Measurements from ENCODE around the gene FRY.
"Not testable (repeated sequence)": the region's sequence is repeated elsewhere in the genome, so short reads cannot be mapped to it uniquely, and the experiment has no call there.

Gene FRY

DNA sequence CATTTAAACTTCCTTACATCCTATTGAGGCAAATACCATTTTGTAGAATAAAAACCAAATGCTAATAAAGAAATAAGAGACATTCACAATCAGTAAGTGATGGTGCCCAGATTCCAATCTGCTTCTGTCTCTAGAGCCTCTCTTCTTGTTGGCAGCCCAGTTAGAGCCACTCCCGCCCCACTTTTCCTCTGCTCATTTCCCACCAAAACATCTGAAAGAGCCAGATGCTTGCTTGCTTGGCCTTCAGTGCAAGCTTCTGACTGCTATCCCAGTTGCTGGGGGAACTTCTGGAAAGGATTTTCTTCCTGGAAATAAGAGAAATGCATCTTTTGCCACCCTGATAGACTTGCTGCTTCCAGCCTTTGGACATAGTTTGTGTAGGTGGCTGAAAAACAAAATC is 12.9 kb downstream of the FRY start:
- DNase-seq, result no peak

DNA sequence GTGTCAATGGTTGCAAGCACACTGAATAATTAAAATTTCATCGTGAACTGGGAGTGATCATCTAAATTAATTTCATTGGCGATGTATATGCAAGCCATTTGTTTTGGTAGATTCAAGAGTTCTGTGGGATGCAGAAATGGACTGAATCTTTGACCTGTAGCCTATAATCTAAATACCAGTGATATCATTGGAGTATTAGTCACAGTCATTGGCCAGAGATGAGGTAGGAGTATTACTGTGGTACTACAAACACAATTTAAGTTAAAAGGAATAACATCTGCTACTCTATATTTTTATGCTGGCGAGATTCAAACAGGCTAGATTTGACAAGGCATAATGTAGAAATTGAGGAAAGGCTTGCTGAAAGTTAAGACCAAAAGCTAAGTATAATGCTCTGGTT is 14.0 kb downstream of the FRY start:
- no peak for DNase-seq

DNA sequence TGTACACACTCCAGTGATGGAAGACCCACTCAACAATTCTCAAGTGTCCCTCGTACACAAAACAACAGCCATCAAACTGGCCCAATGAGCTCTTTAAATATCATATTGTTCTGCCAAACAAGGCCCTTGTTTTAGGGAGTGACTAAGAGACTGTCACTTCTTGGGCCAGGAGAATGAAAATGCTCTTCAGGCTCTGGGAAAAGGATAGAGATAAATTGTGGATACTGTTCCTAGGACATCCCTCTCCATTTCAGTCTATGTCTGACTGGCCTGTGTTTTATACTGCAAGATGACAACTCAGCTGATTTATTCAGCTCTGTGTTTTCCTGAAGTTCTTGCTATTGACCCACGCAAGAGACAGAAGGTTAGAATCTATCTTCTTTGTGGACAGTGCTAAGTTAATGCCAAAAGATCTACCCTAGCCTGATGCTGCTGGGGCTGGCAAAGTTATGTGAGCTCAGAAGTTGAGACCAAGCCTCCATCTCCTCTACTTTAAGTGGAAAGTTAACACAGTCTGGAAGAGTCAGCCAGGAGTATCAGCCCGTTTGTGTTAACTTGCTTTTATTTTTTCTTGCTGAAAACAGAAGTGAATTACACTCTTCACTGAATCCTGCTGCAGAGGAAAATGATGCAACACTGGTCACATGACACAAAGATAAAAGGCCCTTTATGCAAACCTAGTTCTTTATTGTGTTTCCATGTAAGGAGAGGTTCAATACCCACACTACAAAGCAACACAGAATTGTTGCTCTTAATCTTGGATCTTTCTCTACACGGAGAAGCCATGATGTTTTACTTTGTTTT is 14.6 kb downstream of the FRY start:
- DNase-seq, result no peak

DNA sequence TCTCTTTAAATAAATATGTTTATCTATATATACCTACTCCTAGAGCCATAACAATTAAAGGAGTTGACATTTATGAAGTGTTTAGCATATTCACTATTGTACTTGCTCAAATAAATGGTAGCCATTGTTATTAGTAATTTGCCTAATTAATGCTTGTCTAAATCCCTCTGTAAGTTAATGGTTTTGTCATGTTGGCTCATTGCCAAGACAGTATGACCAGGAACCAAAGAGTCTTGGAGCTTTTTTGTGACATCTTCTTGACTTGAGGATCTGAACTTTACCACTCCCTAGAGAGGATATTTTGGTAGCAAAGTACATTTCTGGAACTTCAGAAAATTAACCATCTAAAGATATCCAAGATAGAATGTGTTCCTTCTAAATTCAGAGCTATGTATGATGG is 15.5 kb downstream of the FRY start:
- DNase-seq, result no peak

DNA sequence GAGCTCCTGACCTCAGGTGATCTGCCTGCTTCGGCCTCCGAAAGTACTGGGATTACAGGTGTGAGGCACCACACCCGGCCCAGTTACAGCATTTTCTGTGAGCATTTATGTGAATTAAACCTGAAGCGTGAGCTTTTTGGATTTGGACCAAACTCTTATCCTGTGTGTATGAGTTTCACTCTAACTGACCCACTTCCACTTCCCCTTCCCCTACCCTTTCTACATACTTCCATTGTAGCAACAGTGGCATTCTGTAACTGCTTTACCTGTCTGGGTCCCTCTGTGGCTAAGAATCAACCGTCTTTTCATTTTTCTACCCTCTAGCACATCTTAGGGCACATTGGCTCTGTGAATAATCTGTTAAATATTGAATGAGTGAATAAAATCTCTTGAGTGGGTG is 16.2 kb downstream of the FRY start:
- DNase-seq, result no peak

DNA sequence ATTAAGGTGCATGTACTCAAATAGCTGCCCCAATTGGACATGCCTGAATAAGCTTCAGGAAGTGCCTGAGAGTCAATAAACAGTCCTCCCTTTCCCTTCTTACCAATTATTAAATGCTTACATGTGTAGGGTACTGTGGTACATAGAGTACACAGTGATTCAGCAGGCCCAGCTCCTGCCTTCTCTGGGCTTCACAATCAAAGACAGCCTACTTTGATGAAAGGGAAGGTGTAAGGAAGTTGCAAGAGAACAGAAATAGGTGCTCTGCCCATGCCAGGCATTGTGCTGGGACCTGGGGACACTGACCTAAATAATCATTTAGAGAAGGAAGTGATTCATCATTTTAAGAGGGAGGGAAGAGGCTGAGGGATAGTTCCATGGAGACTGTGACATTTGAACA is 17.2 kb downstream of the FRY start:
- DNase-seq, result no peak

DNA sequence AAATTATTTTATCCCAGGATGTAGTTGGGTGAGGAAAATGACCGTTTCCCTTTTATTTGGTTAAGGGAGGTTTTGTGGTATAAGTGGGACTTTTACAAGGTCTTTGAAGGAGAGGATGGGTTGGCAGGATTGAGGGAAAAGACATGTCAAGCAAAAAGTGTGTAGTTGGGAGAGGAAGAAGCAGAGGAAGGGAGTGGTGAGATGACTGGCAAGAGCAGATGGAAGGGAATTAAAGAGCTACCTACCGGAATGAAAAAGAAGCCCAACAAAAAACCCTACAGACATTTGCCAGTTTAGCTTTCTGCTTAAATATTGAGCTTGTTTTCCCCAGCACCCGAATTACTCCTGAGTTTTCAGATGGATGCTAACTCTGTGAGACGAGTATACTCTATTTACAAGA is 19.6 kb downstream of the FRY start:
- no peak for DNase-seq

DNA sequence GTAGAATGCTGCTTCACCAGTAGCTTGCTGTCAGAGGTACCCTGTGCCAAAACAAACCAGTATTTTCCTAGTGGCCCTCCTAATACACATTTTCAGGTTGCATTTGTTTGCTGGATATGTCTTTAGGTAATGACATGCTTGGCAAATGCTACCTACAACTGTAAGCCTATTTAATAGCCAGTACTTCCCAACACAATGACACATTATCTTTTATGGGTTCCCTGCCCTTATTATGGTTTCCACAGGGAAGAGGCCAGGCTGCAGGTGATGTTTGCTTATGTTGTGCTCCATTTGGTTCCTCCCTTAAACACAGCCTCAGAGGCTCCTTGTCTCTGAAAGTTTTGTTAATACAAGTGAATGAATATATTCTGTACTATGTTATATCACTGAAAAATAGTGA is 24.7 kb downstream of the FRY start:
- no peak for DNase-seq

DNA sequence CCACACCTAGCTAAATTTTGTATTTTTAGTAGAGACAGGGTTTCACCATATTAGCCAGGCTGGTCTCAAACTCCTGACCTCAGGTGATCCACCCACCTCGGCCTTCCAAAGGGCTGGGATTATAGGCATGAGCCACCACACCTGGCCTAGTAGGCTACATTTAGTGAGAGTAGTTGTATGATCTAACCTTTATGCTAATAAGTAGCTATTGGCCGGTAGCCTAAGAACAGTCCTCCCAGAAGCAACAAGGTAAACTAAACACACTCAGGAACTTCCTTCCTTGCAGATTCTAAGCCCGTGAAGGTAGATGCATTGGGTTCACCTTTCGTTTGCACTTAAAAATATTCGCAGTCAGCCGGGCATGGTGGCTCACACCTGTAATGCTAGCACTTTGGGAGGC is 25.8 kb downstream of the FRY start:
- DNase-seq, result not testable (repeated sequence)

DNA sequence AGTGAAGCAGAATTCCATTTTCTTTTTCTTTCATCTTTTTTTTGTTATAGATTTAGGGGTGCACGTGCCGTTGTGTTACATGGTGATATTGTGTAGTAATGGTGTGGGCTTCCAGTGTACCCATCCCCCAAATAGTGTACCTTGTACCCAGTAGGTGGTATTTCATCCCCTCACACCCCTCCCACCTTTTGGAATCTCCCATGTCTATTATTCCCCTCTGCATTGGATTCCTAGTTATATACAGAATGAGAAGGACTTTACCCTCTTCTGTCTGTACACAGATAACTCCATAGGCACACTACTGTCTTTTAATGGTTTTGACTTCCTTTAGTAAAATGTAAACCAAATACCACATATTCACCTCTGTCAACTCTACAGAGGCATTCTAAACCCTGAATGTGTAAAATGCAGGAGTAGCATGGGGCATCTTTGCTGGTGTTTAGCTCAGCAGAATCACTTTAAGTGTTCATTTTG is 28.0 kb downstream of the FRY start:
- DNase-seq, result no peak

DNA sequence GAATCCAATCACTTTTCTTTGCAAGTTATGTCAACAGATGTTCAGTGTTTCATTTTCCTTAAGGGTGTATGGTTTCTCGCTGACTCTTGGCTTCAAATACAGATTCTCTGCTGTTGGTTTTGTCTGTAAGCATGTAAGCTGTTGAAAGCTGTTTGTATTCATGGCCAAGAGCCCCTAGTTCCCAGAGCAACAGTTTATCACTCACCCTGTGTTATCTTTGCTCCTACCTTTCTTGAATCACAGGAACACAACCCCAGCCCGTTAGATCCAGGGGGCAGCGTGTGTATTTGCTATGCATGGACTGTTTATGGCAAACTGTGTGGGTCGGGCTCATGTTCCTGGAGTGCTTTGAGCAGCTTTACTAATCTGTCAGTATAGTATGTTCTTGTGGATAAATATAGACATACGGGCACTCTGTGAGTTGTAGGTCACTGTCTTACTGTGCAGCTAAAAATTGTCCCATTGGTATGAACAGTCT is 28.9 kb downstream of the FRY start:
- DNase-seq, result no peak

DNA sequence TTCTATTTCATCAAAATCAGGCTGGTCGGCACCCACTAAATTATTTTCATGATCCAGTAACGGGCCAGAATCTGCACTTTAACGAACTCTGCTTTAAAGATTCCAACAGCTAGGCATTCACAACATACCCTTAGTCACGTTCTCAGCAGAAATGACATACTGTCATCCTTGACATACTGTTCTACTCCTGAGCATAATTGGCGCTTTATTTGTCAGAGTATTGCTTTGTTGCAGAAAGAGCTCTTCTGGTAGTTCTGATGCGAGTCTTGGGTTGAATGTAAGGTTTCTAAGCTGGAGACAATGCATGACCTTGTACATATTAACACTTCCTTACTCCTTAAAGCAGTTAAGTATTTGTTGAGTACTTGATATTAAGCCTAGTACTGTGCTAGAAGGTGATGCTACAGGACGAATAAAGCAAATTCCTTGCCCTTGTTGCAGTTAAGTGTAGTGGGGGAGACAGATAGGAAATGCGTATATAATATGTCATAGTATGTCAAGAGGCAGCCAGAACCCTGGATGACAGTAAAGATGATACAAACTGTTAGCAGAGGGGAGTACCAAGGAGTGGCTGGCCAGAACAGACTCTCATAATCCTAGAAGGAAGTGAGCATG is 32.2 kb downstream of the FRY start:
- no peak for DNase-seq

DNA sequence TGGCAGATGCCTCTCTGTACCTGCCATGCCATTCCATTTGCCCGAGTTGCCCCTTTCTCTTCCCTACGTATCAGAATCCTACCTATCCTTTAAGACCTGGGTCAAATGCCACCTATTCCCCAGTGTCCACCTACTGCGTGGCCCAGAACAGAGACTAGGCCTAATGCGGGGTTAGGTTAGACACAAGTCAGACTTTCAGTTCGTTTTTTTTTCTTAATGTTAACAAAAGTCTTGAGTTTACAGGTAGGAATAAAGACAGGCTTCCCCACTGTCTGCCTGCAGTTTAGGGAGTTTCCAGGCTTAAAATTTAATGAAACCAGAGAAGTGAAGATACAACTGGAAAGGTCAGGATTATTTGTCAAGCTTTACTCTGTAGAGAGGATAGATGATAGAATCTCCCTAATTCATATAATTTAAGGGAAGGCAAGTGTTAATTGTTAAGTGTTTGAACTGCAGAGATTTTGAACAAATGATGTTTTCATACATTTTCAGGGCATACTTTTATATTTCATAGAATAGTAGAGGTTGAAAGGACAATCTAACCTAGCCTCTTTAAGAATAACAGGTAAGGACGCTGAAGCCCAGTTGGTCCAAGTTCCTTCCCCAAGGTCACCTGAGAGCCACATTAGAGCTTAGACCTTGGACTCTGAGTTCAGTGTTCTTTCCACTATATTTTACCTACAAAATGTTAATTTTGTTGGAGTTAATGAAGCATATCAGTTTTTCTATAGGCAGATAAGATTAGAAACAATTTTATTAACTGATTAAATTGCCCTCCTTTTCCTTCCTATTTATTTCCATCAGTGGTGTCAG is 35.8 kb downstream of the FRY start:
- DNase-seq, result no peak

DNA sequence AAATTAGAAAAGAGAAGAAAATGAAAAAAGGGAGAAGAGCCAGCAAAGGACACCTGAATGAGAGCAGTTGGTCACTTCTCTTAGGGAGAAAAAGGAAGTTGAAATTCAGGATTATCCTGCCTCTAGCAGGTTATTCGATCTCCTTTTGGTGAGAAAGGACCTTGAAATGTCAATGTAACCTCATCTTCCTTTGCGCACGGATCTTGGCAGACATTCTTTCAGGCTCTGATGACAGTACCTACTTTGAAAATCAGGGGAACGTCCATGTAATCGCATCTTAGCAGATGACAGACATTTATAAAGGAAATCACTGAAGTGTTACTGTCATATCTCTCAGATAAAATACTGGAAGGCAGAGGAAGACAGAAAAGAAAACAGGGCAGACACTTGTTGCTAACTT is 36.7 kb downstream of the FRY start:
- DNase-seq, result no peak

DNA sequence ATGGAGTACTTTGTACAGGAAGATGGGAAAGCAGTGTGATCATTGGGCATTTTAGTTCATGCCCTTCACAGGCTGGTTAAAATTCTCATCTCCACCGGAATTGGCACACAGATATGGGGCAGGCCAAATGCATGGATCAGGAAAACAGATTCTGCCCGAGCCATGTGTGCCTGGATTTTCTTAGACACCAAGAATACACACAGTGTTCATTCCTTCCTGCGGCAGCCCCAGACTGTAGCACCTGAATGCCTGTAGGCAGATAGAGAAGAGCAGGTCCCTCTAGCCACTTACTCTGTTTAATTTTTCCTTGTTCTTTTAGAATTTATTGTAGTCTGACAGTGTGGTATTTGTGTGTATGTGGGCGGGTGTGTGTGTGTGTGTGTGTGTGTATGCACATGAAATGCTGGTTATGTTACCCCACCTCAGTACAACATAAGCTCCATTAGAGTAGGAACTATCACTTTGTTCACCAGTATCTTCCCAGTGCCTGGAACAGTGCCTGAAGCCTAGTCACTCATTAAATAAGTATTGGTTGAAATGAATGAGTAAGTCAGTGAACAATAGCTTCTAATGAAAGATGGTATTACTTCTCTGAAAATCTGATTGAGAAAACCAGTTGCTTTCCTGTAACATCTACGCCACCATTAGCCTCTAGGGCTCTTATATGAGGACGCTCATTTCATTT is 41.7 kb downstream of the FRY start:
- DNase-seq, result no peak

DNA sequence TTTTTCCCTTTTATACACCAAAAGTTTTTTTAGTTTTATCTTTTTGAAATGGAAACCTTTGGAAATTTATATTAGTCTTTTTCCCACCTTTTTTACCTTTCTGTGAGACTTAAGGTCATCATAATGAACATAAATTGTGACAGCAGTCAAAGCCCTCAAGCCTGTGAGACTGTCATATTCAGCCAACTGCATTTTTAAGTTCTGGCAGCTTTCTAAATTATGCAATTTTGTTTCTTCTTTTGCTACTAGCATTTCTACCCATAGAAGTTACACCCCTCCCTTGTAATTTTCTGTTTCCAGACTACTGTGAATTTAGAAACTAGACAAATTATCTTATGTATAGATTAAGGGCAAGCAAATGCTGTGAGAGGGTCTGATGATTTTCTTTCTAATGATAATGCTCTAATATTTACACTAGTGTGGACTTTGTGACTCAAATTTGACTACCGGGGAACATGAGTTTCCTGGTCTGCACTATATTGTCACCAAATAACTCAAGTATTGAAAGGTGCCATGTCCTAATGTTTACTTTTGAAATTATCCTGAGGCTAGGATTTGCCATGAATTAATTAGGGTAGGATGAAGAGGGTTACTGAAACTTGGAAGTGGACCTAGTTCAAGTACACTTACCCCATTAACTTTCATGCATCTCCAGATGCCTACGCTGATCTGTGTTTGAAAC is 43.7 kb downstream of the FRY start:
- peak; percentile 1 for DNase-seq

DNA sequence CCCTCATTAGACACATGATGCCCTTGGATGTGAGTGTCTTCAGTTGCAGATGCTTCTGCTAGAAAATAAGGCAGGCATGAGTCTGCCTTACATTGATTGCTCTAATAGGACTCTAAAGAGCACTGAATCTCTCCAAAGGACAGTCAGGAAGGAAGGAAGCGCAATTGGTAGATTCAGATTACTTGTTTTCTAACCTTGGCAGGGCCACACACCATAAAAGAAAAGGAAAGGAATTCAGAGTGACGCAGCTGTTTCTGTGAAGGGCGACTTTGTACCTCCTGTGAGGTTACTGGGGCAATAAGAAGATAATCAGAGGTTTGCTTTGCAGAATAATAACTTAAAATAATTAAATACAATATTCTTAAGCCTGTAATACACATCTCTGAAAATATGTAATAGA is 48.0 kb downstream of the FRY start:
- no peak for DNase-seq

DNA sequence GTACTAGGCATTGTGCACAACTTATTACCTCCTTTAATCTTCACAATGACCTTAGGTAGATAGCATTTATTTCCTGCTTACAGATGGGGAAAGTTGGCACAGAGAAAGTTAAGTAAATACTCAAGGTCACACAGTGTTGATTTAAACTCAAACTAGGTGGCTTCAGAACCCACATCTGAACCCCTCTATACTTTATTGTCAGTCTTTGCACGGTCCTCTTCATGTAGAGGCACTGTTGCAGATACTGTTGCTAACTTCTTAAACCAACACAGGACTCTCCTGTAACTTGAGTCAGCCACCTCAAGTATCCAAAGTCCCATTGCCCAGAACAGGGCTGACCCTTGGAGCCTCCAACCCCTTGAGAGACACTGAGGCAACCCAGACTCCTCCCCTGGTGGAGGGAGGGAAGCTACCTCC is 48.8 kb downstream of the FRY start:
- DNase-seq, result no peak

DNA sequence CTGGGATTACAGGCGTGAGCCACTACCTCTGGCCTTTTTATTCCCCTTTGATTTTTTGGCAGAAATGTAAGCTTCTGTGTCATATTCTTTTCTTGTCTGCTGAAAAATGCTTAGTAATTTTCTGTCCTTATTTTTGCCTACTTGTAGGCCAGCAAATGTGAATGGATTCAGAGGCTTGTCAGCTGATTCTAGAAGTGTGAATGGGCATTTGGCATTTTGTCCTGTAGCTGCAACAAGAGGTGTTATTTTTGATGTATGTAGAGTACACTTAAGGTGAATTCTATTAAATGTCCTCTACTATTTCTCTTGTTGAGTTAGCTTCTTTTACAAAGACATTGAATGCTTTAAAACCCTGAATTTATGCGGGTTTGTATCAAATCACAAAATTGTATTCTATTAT is 50.0 kb downstream of the FRY start:
- DNase-seq, result no peak

DNA sequence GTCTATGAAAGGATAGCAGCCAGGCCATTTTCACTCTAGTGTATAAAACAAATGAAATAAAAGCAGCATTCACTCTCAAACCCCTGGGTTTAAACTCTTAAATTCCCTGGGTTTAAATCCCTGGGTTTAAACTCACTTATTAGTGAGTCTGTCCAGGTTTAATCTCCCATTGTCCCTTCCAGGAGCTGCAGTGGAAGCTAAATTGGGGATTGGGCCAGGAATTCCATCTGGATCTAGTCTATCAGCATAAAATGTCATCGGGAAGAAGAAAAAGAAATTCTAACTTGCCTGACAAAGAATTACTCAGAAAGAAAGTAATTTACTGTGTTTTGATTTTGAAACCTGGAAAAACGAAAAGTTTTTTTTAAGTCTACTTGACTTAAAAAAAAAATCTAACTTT is 54.8 kb downstream of the FRY start:
- DNase-seq, result no peak

DNA sequence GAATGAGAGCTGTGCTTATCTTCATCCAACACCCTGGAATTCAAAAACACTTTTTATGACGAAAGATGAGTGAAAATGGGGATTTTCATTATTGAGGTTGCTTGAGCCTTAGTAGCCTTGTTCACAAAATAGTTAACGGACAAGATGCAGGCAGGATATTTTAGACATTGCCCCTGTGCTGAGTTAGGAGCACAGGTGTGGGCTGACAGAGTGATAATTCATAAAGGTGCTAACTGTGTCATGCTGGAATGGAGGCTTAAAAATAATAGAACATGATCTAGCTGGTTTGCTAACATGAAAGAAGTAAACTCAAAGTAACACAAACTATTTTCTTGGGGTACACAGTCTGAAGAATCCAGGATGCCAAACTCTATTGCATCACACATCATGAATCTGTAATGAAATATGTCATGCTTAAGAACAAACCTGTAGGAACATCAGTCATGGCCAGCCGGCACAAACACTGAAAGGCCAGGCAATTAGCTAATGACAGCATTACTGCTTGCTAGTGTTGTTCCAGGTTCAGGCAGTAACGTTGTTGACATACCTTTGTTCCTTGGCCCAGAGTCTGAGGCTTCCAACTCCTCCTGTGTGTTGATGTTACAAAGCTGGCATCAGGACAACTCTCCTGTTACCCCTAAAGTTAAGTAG is 55.3 kb downstream of the FRY start:
- no peak for DNase-seq
